ENCODE results near the gene NODAL.

NODAL gene

DNA sequence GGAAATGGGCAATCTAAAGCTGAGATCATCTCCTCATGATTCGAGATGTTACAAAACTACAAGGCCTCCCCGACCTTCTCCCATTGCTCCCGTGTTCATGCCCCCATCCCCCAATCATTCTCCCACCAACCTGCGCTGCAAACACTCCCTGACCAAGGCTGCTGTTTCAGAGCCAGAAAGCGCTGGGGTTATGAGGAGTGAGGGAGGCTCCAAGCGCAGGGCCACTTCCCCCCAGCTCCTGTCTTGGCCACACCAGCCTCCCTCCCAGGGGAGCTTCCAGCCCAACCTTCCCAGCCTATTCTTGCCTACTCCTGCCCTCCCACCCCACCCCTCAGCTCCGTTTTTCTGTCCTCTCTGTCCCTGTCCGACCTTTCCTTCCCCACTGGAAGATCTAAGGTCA lies 14.7 kb upstream of the NODAL start:
- no peak for ATAC-seq
- TF ChIP-seq ZNF8 (CRISPR knock-in tag; IDR thresholded peaks at IDR 0.05) (no peak), CSRNP3 (CRISPR knock-in tag; IDR thresholded peaks at IDR 0.05) (no peak), ZFP30 (CRISPR knock-in tag; IDR thresholded peaks at IDR 0.05) (no peak), TOX (CRISPR knock-in tag; IDR thresholded peaks at IDR 0.05; ENCODE audit: borderline replicate concordance) (no peak), SNAI2 (CRISPR knock-in tag; IDR thresholded peaks at IDR 0.05) (no peak), POU6F1 (CRISPR knock-in tag; IDR thresholded peaks at IDR 0.05; ENCODE audit: borderline replicate concordance, low read depth) (no peak), OSR1 (CRISPR knock-in tag; IDR thresholded peaks at IDR 0.05) (no peak), RARB (CRISPR knock-in tag; IDR thresholded peaks at IDR 0.05) (no peak), GLIS3 (CRISPR knock-in tag; IDR thresholded peaks at IDR 0.05) (no peak), BACH2 (CRISPR knock-in tag; IDR thresholded peaks at IDR 0.05; ENCODE audit: borderline replicate concordance) (no peak), ZC3H10 (CRISPR knock-in tag; IDR thresholded peaks at IDR 0.05) (no peak), ESRRG (CRISPR knock-in tag; IDR thresholded peaks at IDR 0.05) (no peak), ZNF70 (CRISPR knock-in tag; IDR thresholded peaks at IDR 0.05) (no peak), CSDC2 (CRISPR knock-in tag; IDR thresholded peaks at IDR 0.05) (no peak), ZFP3 (CRISPR knock-in tag; IDR thresholded peaks at IDR 0.05) (no peak)
- TF ChIP-seq, protein P1, sequence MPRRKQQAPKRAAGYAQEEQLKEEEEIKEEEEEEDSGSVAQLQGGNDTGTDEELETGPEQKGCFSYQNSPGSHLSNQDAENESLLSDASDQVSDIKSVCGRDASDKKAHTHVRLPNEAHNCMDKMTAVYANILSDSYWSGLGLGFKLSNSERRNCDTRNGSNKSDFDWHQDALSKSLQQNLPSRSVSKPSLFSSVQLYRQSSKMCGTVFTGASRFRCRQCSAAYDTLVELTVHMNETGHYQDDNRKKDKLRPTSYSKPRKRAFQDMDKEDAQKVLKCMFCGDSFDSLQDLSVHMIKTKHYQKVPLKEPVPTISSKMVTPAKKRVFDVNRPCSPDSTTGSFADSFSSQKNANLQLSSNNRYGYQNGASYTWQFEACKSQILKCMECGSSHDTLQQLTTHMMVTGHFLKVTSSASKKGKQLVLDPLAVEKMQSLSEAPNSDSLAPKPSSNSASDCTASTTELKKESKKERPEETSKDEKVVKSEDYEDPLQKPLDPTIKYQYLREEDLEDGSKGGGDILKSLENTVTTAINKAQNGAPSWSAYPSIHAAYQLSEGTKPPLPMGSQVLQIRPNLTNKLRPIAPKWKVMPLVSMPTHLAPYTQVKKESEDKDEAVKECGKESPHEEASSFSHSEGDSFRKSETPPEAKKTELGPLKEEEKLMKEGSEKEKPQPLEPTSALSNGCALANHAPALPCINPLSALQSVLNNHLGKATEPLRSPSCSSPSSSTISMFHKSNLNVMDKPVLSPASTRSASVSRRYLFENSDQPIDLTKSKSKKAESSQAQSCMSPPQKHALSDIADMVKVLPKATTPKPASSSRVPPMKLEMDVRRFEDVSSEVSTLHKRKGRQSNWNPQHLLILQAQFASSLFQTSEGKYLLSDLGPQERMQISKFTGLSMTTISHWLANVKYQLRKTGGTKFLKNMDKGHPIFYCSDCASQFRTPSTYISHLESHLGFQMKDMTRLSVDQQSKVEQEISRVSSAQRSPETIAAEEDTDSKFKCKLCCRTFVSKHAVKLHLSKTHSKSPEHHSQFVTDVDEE (CRISPR knock-in tag; IDR thresholded peaks at IDR 0.05), result no peak

DNA sequence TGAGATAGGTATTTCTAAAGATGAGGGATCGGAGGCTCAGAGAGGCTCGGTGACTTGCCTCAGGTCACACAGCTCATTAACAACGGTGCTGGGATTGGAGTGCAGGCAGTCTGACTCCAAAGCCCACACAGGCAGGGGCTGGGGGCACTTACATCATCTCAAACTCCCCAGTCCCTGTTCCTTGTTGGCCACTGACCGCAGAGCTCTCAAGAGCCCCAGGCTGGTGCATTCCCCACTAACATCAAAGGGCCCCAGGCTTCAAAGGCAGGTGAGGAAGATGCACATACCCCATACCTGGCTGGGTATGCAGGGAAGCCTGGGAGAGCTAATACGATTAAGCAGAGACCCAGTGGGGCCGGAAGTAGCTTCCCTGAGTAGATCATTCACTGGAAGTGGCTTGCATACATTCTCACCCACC lies 13.7 kb upstream of the NODAL start:
- TF ChIP-seq CSRNP3 (CRISPR knock-in tag; IDR thresholded peaks at IDR 0.05), result no peak
- no peak for TF ChIP-seq ZC3H10 (CRISPR knock-in tag; IDR thresholded peaks at IDR 0.05)
- no peak for TF ChIP-seq SNAI2 (CRISPR knock-in tag; IDR thresholded peaks at IDR 0.05)
- TF ChIP-seq, protein P2, sequence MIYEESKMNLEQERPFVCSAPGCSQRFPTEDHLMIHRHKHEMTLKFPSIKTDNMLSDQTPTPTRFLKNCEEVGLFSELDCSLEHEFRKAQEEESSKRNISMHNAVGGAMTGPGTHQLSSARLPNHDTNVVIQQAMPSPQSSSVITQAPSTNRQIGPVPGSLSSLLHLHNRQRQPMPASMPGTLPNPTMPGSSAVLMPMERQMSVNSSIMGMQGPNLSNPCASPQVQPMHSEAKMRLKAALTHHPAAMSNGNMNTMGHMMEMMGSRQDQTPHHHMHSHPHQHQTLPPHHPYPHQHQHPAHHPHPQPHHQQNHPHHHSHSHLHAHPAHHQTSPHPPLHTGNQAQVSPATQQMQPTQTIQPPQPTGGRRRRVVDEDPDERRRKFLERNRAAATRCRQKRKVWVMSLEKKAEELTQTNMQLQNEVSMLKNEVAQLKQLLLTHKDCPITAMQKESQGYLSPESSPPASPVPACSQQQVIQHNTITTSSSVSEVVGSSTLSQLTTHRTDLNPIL (CRISPR knock-in tag; IDR thresholded peaks at IDR 0.05; ENCODE audit: low read depth), result no peak
- no peak for TF ChIP-seq BACH2 (CRISPR knock-in tag; IDR thresholded peaks at IDR 0.05; ENCODE audit: borderline replicate concordance)
- TF ChIP-seq ZNF70 (CRISPR knock-in tag; IDR thresholded peaks at IDR 0.05), result no peak
- TF ChIP-seq TCF4 (CRISPR knock-in tag; IDR thresholded peaks at IDR 0.05; ENCODE audit: borderline replicate concordance), result no peak

DNA sequence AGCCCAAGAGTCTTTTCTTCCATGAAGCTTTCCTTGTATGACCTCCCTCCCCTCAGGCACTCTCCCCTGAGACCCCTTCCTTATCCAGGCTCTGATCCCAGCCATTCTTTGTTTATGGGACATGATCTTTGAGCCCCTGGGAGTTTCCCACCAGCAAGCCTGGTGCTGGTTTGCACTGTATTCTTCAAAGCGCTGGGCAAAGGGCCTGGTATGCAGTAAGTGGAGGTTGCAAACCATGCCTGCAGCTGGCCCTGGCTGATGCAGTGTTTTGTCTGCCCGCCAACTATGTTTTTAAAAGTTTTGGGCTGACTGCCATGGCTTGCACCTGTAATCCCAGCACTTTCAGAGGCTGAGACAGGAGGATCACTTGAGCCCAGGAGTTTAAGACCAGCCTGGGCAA lies 6.8 kb upstream of the NODAL start:
- TF ChIP-seq SNAI2 (CRISPR knock-in tag; IDR thresholded peaks at IDR 0.05) (no peak), CSRNP3 (CRISPR knock-in tag; IDR thresholded peaks at IDR 0.05) (no peak), ZC3H10 (CRISPR knock-in tag; IDR thresholded peaks at IDR 0.05) (no peak), OSR1 (CRISPR knock-in tag; IDR thresholded peaks at IDR 0.05) (no peak), GLIS3 (CRISPR knock-in tag; IDR thresholded peaks at IDR 0.05) (no peak), ZFP30 (CRISPR knock-in tag; IDR thresholded peaks at IDR 0.05) (no peak), POU6F1 (CRISPR knock-in tag; IDR thresholded peaks at IDR 0.05; ENCODE audit: borderline replicate concordance, low read depth) (no peak), RARB (CRISPR knock-in tag; IDR thresholded peaks at IDR 0.05) (no peak), CSDC2 (CRISPR knock-in tag; IDR thresholded peaks at IDR 0.05) (no peak), TCF4 (CRISPR knock-in tag; IDR thresholded peaks at IDR 0.05; ENCODE audit: borderline replicate concordance) (no peak), ZFP3 (CRISPR knock-in tag; IDR thresholded peaks at IDR 0.05) (no peak)
- ATAC-seq, result no peak

More for the DNA sequence above, 13.7 kb upstream of the NODAL start:
- ATAC-seq, result no peak

Measured in SK-N-SH treated with all-trans-retinoic acid at 6 μM for 48 hours (cell line).